H1 (cell line): ENCODE measurements around the gene HEATR5A. TPM values are rescaled to one million over a fixed set of nuclear protein-coding genes. Genes with fewer than 3 reads are reported as not detected.

Source experiments
- CTCF ChIA-PET: fragments of 300-600 bp; sonication (Branson Sonifier 250); formaldehyde crosslinking; loops from one replicate; lab custom pipeline; 2021; ENCODE audit not compliant: partially characterized antibody; lab: Charles Lee
- POLR2A ChIA-PET: fragments of 300-600 bp; sonication (Branson Sonifier 250); formaldehyde crosslinking; loops from one replicate; lab custom pipeline; 2021; ENCODE audit warnings: inconsistent platforms; ENCODE audit not compliant: partially characterized antibody; lab: Charles Lee
- DNase-seq, 2 experiments: peaks; one replicate each; pipeline versions ENCODE4 v3.0.0 to v3.0.0-alpha.2; 2010 to 2022; ENCODE audit warnings: low spot score in 2 of 2, low read depth in 1 of 2, mixed read lengths in 1 of 2
- FAIRE-seq: peaks from 2 replicates; lab custom pipeline; 2011; peaks lifted over from hg19 to GRCh38; lab: Jason Lieb, UNC
- H2AFZ ChIP-seq: 2 replicates; pipeline ENCODE4 v1.8.1; 2012; ENCODE audit warnings: low read length, inconsistent platforms
- H2AK5ac ChIP-seq: 2 replicates; pipeline ENCODE4 v1.6.1; 2013; ENCODE audit warnings: low read depth, low read length
- H2BK120ac ChIP-seq: replicated peaks from 2 replicates; pipeline ENCODE3; 2013; ENCODE audit warnings: low read depth, low read length, inconsistent platforms
- H2BK12ac ChIP-seq: 2 replicates; pipeline ENCODE4 v1.6.1; 2013; ENCODE audit warnings: low read depth, low read length
- H2BK15ac ChIP-seq: 2 replicates; pipeline ENCODE4 v1.6.1; 2013; ENCODE audit warnings: low read length
- H2BK20ac ChIP-seq: 2 replicates; pipeline ENCODE4 v1.6.1; 2013; ENCODE audit warnings: low read length
- H2BK5ac ChIP-seq: 2 replicates; pipeline ENCODE4 v1.6.1; 2013; ENCODE audit warnings: low read depth, low read length
- H3K14ac ChIP-seq: 2 replicates; pipeline ENCODE4 v1.6.1; 2013; ENCODE audit warnings: inconsistent platforms; ENCODE audit not compliant: insufficient read length
- H3K18ac ChIP-seq: 2 replicates; pipeline ENCODE4 v1.6.1; 2013; ENCODE audit warnings: low read length; ENCODE audit errors: extremely low read depth
- H3K23ac ChIP-seq: 2 replicates; pipeline ENCODE4 v1.6.1; 2013; ENCODE audit warnings: inconsistent platforms; ENCODE audit not compliant: insufficient read length
- H3K23me2 ChIP-seq: 2 replicates; pipeline ENCODE4 v1.6.1; 2013; ENCODE audit warnings: low read depth, low read length
- H3K27ac ChIP-seq: 2 replicates; pipeline ENCODE4 v1.6.1; 2011; ENCODE audit warnings: low read depth, low read length, inconsistent platforms
- H3K27me3 ChIP-seq, 4 experiments: replicated peaks in 1 of 4; 1 replicate in 1 of 4; 2 replicates in 3 of 4; pipeline versions ENCODE4 v1.6.1 to v1.8.1; 2011 to 2013; ENCODE audit warnings: low read length in 3 of 4, mild to moderate bottlenecking in 3 of 4, inconsistent platforms in 2 of 4, mixed read lengths in 2 of 4, moderate library complexity in 1 of 4; ENCODE audit not compliant: control insufficient read depth in 3 of 4, insufficient read depth in 3 of 4; ENCODE audit errors: extremely low read depth in 1 of 4
- H3K36me3 ChIP-seq, 4 experiments: 2 replicates each; pipeline versions ENCODE4 v1.6.1 to v1.8.1; 2011 to 2013; ENCODE audit warnings: mild to moderate bottlenecking in 4 of 4, low read length in 3 of 4, moderate library complexity in 2 of 4, control low read depth in 1 of 4, inconsistent platforms in 1 of 4; ENCODE audit not compliant: insufficient read depth in 4 of 4, control insufficient read depth in 2 of 4
- H3K4ac ChIP-seq: replicated peaks from 2 replicates; pipeline ENCODE3; 2013; ENCODE audit warnings: low read length, low read depth, mixed read lengths, inconsistent platforms; ENCODE audit not compliant: insufficient read length
- H3K4me1 ChIP-seq, 4 experiments: replicated peaks in 1 of 4; 1 replicate in 1 of 4; 2 replicates in 3 of 4; pipeline versions ENCODE4 v1.6.1 to v1.8.1; 2011 to 2013; ENCODE audit warnings: low read length in 3 of 4, inconsistent platforms in 2 of 4, mixed read lengths in 1 of 4; ENCODE audit not compliant: insufficient read depth in 4 of 4, control insufficient read depth in 3 of 4
- H3K4me2 ChIP-seq, 2 experiments: 2 replicates each; pipeline versions ENCODE4 v1.6.1 to v1.8.1; 2011 to 2013; ENCODE audit warnings: low read depth in 2 of 2, low read length in 2 of 2, control low read depth in 1 of 2, inconsistent platforms in 1 of 2, mild to moderate bottlenecking in 1 of 2; ENCODE audit not compliant: insufficient read depth in 1 of 2
- H3K4me3 ChIP-seq, 4 experiments: fragments of 200-600, 300-600 bp in 1 of 4; sonication (generic), shearing (Covaris generic), sonication (Bioruptor Twin) in 1 of 4; 2 replicates each; pipeline versions ENCODE4 v1.5.1 to v1.8.1; 2011 to 2016; ENCODE audit warnings: low read length in 4 of 4, low read depth in 3 of 4, control low read depth in 2 of 4, inconsistent platforms in 2 of 4, mild to moderate bottlenecking in 2 of 4, mixed read lengths in 1 of 4, moderate library complexity in 1 of 4; ENCODE audit not compliant: insufficient read depth in 2 of 4; ENCODE audit errors: extremely low read depth in 1 of 4
- H3K56ac ChIP-seq: replicated peaks from 2 replicates; pipeline ENCODE3; 2013; ENCODE audit warnings: low read depth, mild to moderate bottlenecking, mixed read lengths, low read length, inconsistent platforms; ENCODE audit not compliant: insufficient read length
- H3K79me1 ChIP-seq: 2 replicates; pipeline ENCODE4 v1.6.1; 2013; ENCODE audit warnings: low read depth, low read length, control low read depth
- H3K79me2 ChIP-seq, 2 experiments: 2 replicates each; pipeline versions ENCODE4 v1.6.1 to v1.8.1; 2012 to 2013; ENCODE audit warnings: low read length in 2 of 2, mild to moderate bottlenecking in 2 of 2, inconsistent platforms in 1 of 2; ENCODE audit not compliant: insufficient read depth in 2 of 2, control insufficient read depth in 1 of 2
- H3K9ac ChIP-seq, 4 experiments: replicated peaks in 1 of 4; 1 replicate in 1 of 4; 2 replicates in 3 of 4; pipeline versions ENCODE4 v1.6.1 to v1.8.1; 2011 to 2013; ENCODE audit warnings: low read depth in 3 of 4, low read length in 3 of 4, control low read depth in 2 of 4, mild to moderate bottlenecking in 2 of 4, moderate library complexity in 2 of 4, inconsistent platforms in 1 of 4; ENCODE audit errors: extremely low read depth in 1 of 4
- H3K9me3 ChIP-seq, 2 experiments: 2 replicates each; pipeline versions ENCODE4 v1.6.1 to v1.8.1; 2012 to 2013; ENCODE audit warnings: mild to moderate bottlenecking in 2 of 2, moderate library complexity in 2 of 2, control low read depth in 1 of 2, inconsistent platforms in 1 of 2, low read depth in 1 of 2, low read length in 1 of 2, mixed read lengths in 1 of 2; ENCODE audit not compliant: insufficient read depth in 2 of 2
- H4K20me1 ChIP-seq, 2 experiments: replicated peaks in 1 of 2; 2 replicates each; pipeline versions ENCODE3 to v1.8.1; 2011 to 2013; ENCODE audit warnings: inconsistent platforms in 2 of 2, low read length in 2 of 2, mild to moderate bottlenecking in 1 of 2; ENCODE audit not compliant: insufficient read depth in 2 of 2, control insufficient read depth in 1 of 2
- H4K5ac ChIP-seq: 2 replicates; pipeline ENCODE4 v1.6.1; 2013; ENCODE audit warnings: low read length, low read depth, mixed read lengths, inconsistent platforms; ENCODE audit not compliant: insufficient read length
- H4K8ac ChIP-seq: 2 replicates; pipeline ENCODE4 v1.8.0; 2013; ENCODE audit warnings: mild to moderate bottlenecking, moderate library complexity, low read length, inconsistent platforms; ENCODE audit not compliant: insufficient read depth; ENCODE audit errors: extremely low read depth
- H4K91ac ChIP-seq: replicated peaks from 2 replicates; pipeline ENCODE3; 2013; ENCODE audit warnings: low read length, mixed read lengths, inconsistent platforms; ENCODE audit not compliant: insufficient read length
- CHD2 ChIP-seq: IDR thresholded peaks from 2 replicates; pipeline ENCODE4 v1.6.1; 2012; ENCODE audit warnings: low read length, improper control_type of control experiment
- CREB1 ChIP-seq: IDR thresholded peaks from 2 replicates; pipeline ENCODE4 v1.6.1; 2012; ENCODE audit warnings: inconsistent platforms
- FOSL1 ChIP-seq: IDR thresholded peaks from 2 replicates; pipeline ENCODE4 v1.6.1; 2011; ENCODE audit warnings: mild to moderate bottlenecking, low read depth, low read length, moderate library complexity; ENCODE audit not compliant: insufficient read depth
- GTF2F1 ChIP-seq: IDR thresholded peaks from 2 replicates; pipeline ENCODE4 v1.6.1; 2012; ENCODE audit warnings: low read depth, low read length, improper control_type of control experiment, borderline replicate concordance
- SIN3A ChIP-seq, 2 experiments: IDR thresholded peaks in 1 of 2; conservative IDR thresholded peaks in 1 of 2; 2 replicates each; pipeline ENCODE4 v1.6.1; 2011 to 2012; ENCODE audit warnings: low read length in 2 of 2, improper control_type of control experiment in 1 of 2, low read depth in 1 of 2, mild to moderate bottlenecking in 1 of 2
- SUZ12 ChIP-seq: fragments of 200-600 bp; sonication (generic); IDR thresholded peaks from 2 replicates; pipeline ENCODE4 v1.6.1; 2012; ENCODE audit warnings: mild to moderate bottlenecking, inconsistent platforms, low read length, moderate library complexity, mixed read lengths
- WGBS, 2 experiments: shearing (Covaris generic) in 1 of 2; methylation state at CpG; one replicate each; pipeline versions ENCODE4 v1.1.6 to v1.1.7; 2013 to 2015; ENCODE audit warnings: low lambda C conversion rate in 2 of 2, mixed read lengths in 2 of 2, inconsistent platforms in 1 of 2, low coverage in 1 of 2, missing lambda C conversion rate in 1 of 2; ENCODE audit not compliant: insufficient replicate concordance in 2 of 2, insufficient coverage in 1 of 2, insufficient read length in 1 of 2; ENCODE audit errors: extremely low coverage in 1 of 2, missing lambda C conversion rate in 1 of 2; 5-methylcytosine and 5-hydroxymethylcytosine counted together
- polyA plus RNA-seq, 7 experiments: library from polyadenylated mRNA; depleted of rRNA in 3 of 7; stranded (reverse) in 5 of 7; unstranded in 2 of 7; fragments of >200 nt in 5 of 7; fragments of 200-250 nt in 2 of 7; gene quantifications; 1 replicate in 5 of 7; 2 replicates in 1 of 7; 4 replicates in 1 of 7; pipeline versions ENCODE4 v1.2.1 to v1.2.3, GENCODE V29; 2011 to 2013; ENCODE audit warnings: missing spikeins in 2 of 7, mixed read lengths in 2 of 7
- total RNA-seq: library from RNA; stranded (reverse); fragmentation: NEBNext Ultra II Directional; extraction: Animal tissue kit (Norgen Biotek cat#: 25700); gene quantifications from 2 replicates; pipeline ENCODE4 v1.2.1, GENCODE V29; 2021

Gene HEATR5A
- total and polyA plus RNA-seq, 2 of the 8 experiments (the other 6 are each of a cell fraction or from before 2014, with no cell fraction given) = 9.0 to 36.2 TPM

DNA sequence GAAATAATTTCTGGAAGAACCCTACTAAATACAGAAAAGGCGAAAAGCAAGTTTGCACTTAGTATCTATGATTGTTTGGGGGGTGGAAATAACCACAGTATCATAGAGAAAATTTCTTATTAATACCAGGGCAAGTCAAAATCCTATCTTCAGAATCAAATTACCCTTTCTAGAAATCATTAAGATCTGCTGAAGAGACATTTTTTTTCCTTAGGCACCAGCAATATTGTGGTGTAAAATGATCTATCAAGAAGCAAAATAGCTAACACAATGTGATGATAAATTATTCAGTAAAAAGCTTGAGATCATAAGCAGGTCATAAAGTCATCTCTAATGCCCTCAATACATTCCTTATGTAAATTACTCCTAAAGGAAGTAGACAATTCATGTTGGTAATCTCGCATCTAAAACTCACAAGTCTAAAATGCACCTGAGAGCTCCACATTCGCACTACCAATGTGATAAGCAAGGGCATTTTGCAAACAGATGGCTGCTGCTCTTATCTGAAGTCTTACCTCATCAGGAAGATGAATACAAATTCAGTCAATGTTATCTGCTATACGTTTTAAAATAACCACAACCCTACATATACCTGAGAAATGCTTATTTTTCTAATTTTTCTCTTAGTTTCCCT, 14.6 kb downstream of the HEATR5A start:
- H2BK5ac ChIP-seq = no peak overlapping the region
- no peak overlapping the region for H4K5ac ChIP-seq
- H3K4me1 ChIP-seq = no peaks in the 10 kb centered on the region
- no peak overlapping the region for H3K23ac ChIP-seq
- H4K8ac ChIP-seq = no peak overlapping the region
- no peak overlapping the region for H2BK15ac ChIP-seq
- WGBS, 2 experiments = 91% methylated on average over 4 of the region's 4 CpGs; no CpG with 5 or more reads in 1 of the 2 experiments
- H3K14ac ChIP-seq = no peak overlapping the region
- H3K27me3 ChIP-seq = peaks cover 0 to 1% (median 0%) of the 10 kb centered on the region in 4 experiments; a peak in 1 of 7 replicates
- H3K9ac ChIP-seq = no peak overlapping the region
- H4K91ac ChIP-seq = no peak overlapping the region
- no peaks in the 10 kb centered on the region for H3K23me2 ChIP-seq
- H3K9me3 ChIP-seq = no peaks in the 10 kb centered on the region
- ChIA-PET POLR2A (interaction anchor here (1.0 to 1.3 kb wide), 2 partner anchors 10 to 15 kb away, joined by 3 to 4 read pairs; partner anchors contain the start of gene HEATR5A), CTCF (interaction anchor here (1.0 to 1.3 kb wide), 2 partner anchors 14 to 44 kb away, joined by 3 read pairs; no protein-coding TSS in a partner anchor)
- H4K20me1 ChIP-seq = no peaks in the 10 kb centered on the region
- no peak overlapping the region for H3K4ac ChIP-seq
- TF ChIP-seq SIN3A (conservative IDR thresholded peaks at IDR 0.05 in 1 of 2, IDR thresholded peaks at IDR 0.05 in 1 of 2; ENCODE audit: low read depth in 1 of 2, low read length in 2 of 2) (no peak), GTF2F1 (no peak), SUZ12 (no peak), CREB1 (no peak), FOSL1 (no peak), CHD2 (no peak)
- H2AFZ ChIP-seq = no peak overlapping the region
- H3K4me2 ChIP-seq = no peak overlapping the region
- H2BK12ac ChIP-seq = no peak overlapping the region
- no peak overlapping the region for H2BK20ac ChIP-seq
- H3K18ac ChIP-seq = no peak overlapping the region
- no peak overlapping the region for H3K27ac ChIP-seq
- no peak overlapping the region for H3K56ac ChIP-seq
- H2BK120ac ChIP-seq = no peak overlapping the region
- DNase-seq = no peak
- no peaks in the 10 kb centered on the region for H3K79me1 ChIP-seq
- FAIRE-seq = no peak
- no peaks in the 10 kb centered on the region for H3K36me3 ChIP-seq
- H2AK5ac ChIP-seq = no peak overlapping the region
- H3K79me2 ChIP-seq = peaks cover 0 to 3% of the 10 kb centered on the region in 2 experiments; a peak in 2 of 4 replicates
- no peak overlapping the region for H3K4me3 ChIP-seq
